Immature natural killer cell (primary cell): ENCODE results near the gene RIMBP2. TPM values are rescaled to one million over a fixed set of nuclear protein-coding genes. Genes with fewer than 3 reads are reported as not detected.

Experiments
- DNase-seq, 3 donors: peaks; one replicate each; pipeline ENCODE4 v3.0.0; 2022; ENCODE audit warnings: mixed read lengths in 1 of 3
- H3K27ac Mint-ChIP-seq, 6 donors: one replicate each; pipeline ENCODE4 v1.8.0; 2020; ENCODE audit warnings: mixed read lengths in 6 of 6, mild to moderate bottlenecking in 5 of 6, inconsistent platforms in 4 of 6, moderate library complexity in 3 of 6
- H3K27me3 Mint-ChIP-seq, 3 donors: one replicate each; pipeline ENCODE4 v1.8.0; 2020 to 2021; ENCODE audit warnings: low read depth in 3 of 3, mild to moderate bottlenecking in 3 of 3, mixed read lengths in 3 of 3, moderate library complexity in 3 of 3, inconsistent platforms in 1 of 3
- H3K36me3 Mint-ChIP-seq, 3 donors: one replicate each; pipeline ENCODE4 v1.8.0; 2020; ENCODE audit warnings: mixed read lengths in 3 of 3, inconsistent platforms in 2 of 3, mild to moderate bottlenecking in 2 of 3
- H3K4me1 Mint-ChIP-seq, 2 donors: one replicate each; pipeline ENCODE4 v1.8.0; 2020; ENCODE audit warnings: inconsistent platforms in 2 of 2, mild to moderate bottlenecking in 2 of 2, mixed read lengths in 2 of 2, moderate library complexity in 1 of 2
- H3K4me3 Mint-ChIP-seq, 5 donors: one replicate each; pipeline ENCODE4 v1.8.0; 2020; ENCODE audit warnings: mild to moderate bottlenecking in 5 of 5, mixed read lengths in 5 of 5, inconsistent platforms in 3 of 5, moderate library complexity in 3 of 5
- H3K9me3 Mint-ChIP-seq, 6 donors: one replicate each; pipeline ENCODE4 v1.8.0; 2020; ENCODE audit warnings: mild to moderate bottlenecking in 6 of 6, mixed read lengths in 6 of 6, inconsistent platforms in 4 of 6, moderate library complexity in 3 of 6
- polyA plus RNA-seq, 3 donors: library from polyadenylated mRNA; unstranded; fragments of 300-500 nt; fragmentation: Illumina TruSeq; gene quantifications; one replicate each; pipeline ENCODE4 v1.2.3, GENCODE V29; 2021

RIMBP2 gene
- polyA plus RNA-seq, 3 donors from 2014 or later: not detected

DNA sequence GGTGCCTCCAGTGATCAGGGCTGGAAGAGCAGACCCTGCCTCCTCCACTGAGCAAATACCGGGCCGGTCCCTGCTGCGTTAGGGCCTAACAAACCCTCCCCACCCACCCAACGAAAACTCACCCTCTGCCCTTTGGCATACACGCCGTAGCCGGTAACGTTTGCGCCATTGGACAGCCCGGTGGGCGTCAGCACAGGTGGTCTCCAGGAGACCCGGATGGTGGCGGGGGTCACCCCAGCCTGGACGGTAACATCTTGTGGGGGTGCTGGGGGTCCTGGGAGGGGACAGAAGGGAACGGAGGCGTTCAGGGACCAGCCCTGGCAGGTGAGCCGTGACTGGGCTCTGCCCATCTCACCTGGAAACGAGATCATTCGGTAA lies 277.9 kb downstream of the RIMBP2 start:
- Mint-ChIP-seq H3K4me3 (no peak overlapping the region), H3K36me3 (no peaks in the 10 kb centered on the region), H3K4me1 (no peaks in the 10 kb centered on the region), H3K9me3 (peaks cover 0 to 4% (median 0%) of the 10 kb centered on the region in 6 donors), H3K27ac (no peak overlapping the region), H3K27me3 (peaks cover 0 to 2% (median 0%) of the 10 kb centered on the region in 3 donors)
- DNase-seq: no peak

GRCh38 chr12:130437555-130438242 lies 278.4 kb downstream of the RIMBP2 start:
- H3K9me3 Mint-ChIP-seq: peaks cover 0 to 4% (median 0%) of the 10 kb centered on the region in 6 donors
- no peaks in the 10 kb centered on the region for H3K36me3 Mint-ChIP-seq
- no peak overlapping the region for H3K27ac Mint-ChIP-seq
- peaks cover 0 to 2% (median 0%) of the 10 kb centered on the region in 3 donors for H3K27me3 Mint-ChIP-seq
- H3K4me3 Mint-ChIP-seq: no peak overlapping the region
- no peak for DNase-seq
- no peaks in the 10 kb centered on the region for H3K4me1 Mint-ChIP-seq

- no peak overlapping the region for H3K4me3 Mint-ChIP-seq
- H3K4me1 Mint-ChIP-seq: no peaks in the 10 kb centered on the region
- H3K27ac Mint-ChIP-seq: no peak overlapping the region
- no peaks in the 10 kb centered on the region for H3K36me3 Mint-ChIP-seq
- H3K9me3 Mint-ChIP-seq: peaks cover 0 to 4% (median 0%) of the 10 kb centered on the region in 6 donors
- DNase-seq: no peak
- peaks cover 0 to 2% (median 0%) of the 10 kb centered on the region in 3 donors for H3K27me3 Mint-ChIP-seq
Measured at GRCh38 chr12:130436741-130437501, 279.2 kb downstream of the RIMBP2 start.

DNA sequence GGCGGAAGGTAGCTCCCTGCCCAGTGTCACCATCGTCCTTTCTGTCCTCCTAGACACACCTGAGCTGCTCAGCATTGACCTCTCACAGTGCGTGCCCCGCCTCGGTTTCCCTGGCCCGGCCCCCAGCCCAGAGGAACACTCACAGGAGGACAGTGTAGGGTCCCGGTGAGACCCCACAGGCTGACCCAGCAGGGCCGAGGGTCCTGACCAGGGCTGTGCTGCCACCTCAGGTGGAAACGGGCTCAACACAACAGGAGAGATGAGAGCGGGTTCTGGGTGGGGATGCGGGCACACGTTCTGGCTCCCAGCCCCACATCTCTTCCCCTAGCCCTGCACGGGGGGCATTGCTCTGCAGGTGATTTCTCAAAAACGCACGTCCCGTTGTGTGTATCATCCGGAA lies 280.3 kb downstream of the RIMBP2 start:
- Mint-ChIP-seq H3K27me3 (peaks cover 0 to 2% (median 0%) of the 10 kb centered on the region in 3 donors), H3K4me3 (no peak overlapping the region), H3K4me1 (no peaks in the 10 kb centered on the region), H3K27ac (no peak overlapping the region), H3K9me3 (peaks cover 0 to 5% (median 0%) of the 10 kb centered on the region in 6 donors), H3K36me3 (no peaks in the 10 kb centered on the region)
- DNase-seq: no peak

- DNase-seq: no peak
- Mint-ChIP-seq H3K4me1 (no peaks in the 10 kb centered on the region), H3K36me3 (no peaks in the 10 kb centered on the region), H3K27me3 (peaks cover 0 to under 1% (median 0%) of the 10 kb centered on the region in 3 donors), H3K27ac (no peak overlapping the region), H3K4me3 (no peak overlapping the region), H3K9me3 (peaks cover 0 to 1% (median 0%) of the 10 kb centered on the region in 6 donors)
Measured at GRCh38 chr12:130435331-130435730, 280.8 kb downstream of the RIMBP2 start.

DNA sequence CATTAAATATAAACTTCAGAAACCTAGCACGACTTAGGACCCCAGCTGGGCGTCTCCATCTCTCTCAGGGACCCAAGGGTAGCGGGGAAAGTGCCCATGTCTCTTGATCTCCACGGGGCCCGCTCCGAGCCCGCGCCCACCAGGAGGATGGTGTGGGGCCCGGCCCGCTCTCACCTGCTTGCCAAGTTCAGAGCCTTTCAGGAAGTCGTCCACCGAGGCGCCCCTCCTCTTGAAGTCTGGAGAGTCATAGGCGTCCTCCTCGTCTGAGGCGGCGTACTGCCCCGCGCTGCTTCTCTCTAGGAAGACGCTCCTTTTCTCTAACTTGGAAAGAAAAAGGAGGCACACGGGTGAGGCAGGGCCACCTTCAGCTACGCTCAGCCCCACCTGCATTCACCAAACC lies 281.5 kb downstream of the RIMBP2 start:
- H3K4me3 Mint-ChIP-seq: no peak overlapping the region
- H3K36me3 Mint-ChIP-seq: no peaks in the 10 kb centered on the region
- no peaks in the 10 kb centered on the region for H3K27me3 Mint-ChIP-seq
- DNase-seq: no peak
- H3K9me3 Mint-ChIP-seq: peaks cover 0 to 1% (median 0%) of the 10 kb centered on the region in 6 donors
- no peak overlapping the region for H3K27ac Mint-ChIP-seq
- H3K4me1 Mint-ChIP-seq: no peaks in the 10 kb centered on the region

DNA sequence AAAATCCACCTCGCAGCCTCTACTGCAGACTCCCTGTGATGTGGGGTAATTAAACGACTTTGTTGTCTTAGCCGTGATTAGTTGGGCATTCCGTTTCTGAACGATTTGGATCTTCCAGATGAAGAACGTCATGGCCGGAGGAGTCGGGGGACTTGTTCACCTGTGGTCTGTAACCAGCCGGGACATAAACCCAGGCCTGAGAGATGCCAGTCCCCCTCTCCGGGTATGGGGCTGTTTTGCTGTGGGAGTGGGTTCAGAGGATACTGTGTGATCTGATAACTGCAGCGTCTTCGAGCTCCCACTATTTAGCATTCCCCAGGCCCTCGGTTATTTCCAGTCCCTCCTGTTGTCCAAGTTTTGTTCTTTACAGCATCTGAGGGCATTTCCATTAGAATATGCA lies 282.3 kb downstream of the RIMBP2 start:
- H3K4me1 Mint-ChIP-seq: no peaks in the 10 kb centered on the region
- H3K36me3 Mint-ChIP-seq: no peaks in the 10 kb centered on the region
- no peak overlapping the region for H3K27ac Mint-ChIP-seq
- peaks cover 0 to 1% (median 0%) of the 10 kb centered on the region in 6 donors for H3K9me3 Mint-ChIP-seq
- H3K4me3 Mint-ChIP-seq: no peak overlapping the region
- H3K27me3 Mint-ChIP-seq: no peaks in the 10 kb centered on the region
- DNase-seq: no peak

GRCh38 chr12:130433411-130433810 lies 282.7 kb downstream of the RIMBP2 start:
- no peak for DNase-seq
- no peak overlapping the region for H3K4me3 Mint-ChIP-seq
- H3K4me1 Mint-ChIP-seq: no peaks in the 10 kb centered on the region
- no peaks in the 10 kb centered on the region for H3K36me3 Mint-ChIP-seq
- no peak overlapping the region for H3K27ac Mint-ChIP-seq
- peaks cover 0 to 1% (median 0%) of the 10 kb centered on the region in 6 donors for H3K9me3 Mint-ChIP-seq
- H3K27me3 Mint-ChIP-seq: no peaks in the 10 kb centered on the region

DNA sequence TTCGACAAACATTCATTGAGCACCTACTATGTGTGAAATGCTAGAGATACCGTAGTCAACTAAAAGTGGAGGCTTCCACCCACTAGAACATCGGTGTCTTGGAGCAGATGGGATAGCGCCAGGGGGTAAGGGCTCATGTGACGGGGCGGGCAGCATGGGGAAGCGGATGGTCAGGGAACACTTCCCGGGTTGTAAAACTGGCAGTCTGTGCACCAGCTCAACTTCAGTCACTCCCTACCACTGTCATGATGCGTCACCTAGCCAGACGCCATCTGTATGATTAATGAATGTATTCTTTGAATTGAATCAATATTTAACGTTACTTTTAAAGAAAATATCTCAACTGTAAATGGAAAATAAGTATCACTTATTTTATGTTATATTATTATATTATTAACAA lies 284.9 kb downstream of the RIMBP2 start:
- no peak for DNase-seq
- Mint-ChIP-seq H3K4me3 (no peak overlapping the region), H3K36me3 (no peaks in the 10 kb centered on the region), H3K9me3 (peaks cover 0 to 4% (median 0%) of the 10 kb centered on the region in 6 donors), H3K4me1 (no peaks in the 10 kb centered on the region), H3K27ac (no peak overlapping the region), H3K27me3 (no peaks in the 10 kb centered on the region)

- no peaks in the 10 kb centered on the region for H3K4me1 Mint-ChIP-seq
Measured at GRCh38 chr12:130429656-130430505, 286.2 kb downstream of the RIMBP2 start.

GRCh38 chr12:130428116-130428515 lies 288.0 kb downstream of the RIMBP2 start:
- Mint-ChIP-seq H3K27me3 (peaks cover 0 to 2% (median 0%) of the 10 kb centered on the region in 3 donors), H3K4me1 (no peaks in the 10 kb centered on the region), H3K27ac (no peak overlapping the region), H3K9me3 (peaks cover 0 to 4% (median 0%) of the 10 kb centered on the region in 6 donors), H3K4me3 (no peak overlapping the region), H3K36me3 (no peaks in the 10 kb centered on the region)
- DNase-seq: no peak

More at GRCh38 chr12:130429656-130430505, 286.2 kb downstream of the RIMBP2 start:
- Mint-ChIP-seq H3K27me3 (no peaks in the 10 kb centered on the region), H3K4me3 (no peak overlapping the region), H3K27ac (no peak overlapping the region), H3K36me3 (no peaks in the 10 kb centered on the region), H3K9me3 (peaks cover 0 to 4% (median 0%) of the 10 kb centered on the region in 6 donors)
- no peak for DNase-seq

GRCh38 chr12:130427381-130427887 lies 288.7 kb downstream of the RIMBP2 start:
- Mint-ChIP-seq H3K9me3 (peaks cover 0 to 4% (median 0%) of the 10 kb centered on the region in 6 donors), H3K4me3 (no peak overlapping the region), H3K27me3 (peaks cover 0 to 2% (median 0%) of the 10 kb centered on the region in 3 donors), H3K4me1 (no peaks in the 10 kb centered on the region), H3K36me3 (no peaks in the 10 kb centered on the region), H3K27ac (no peak overlapping the region)
- DNase-seq: no peak

- Mint-ChIP-seq H3K36me3 (no peaks in the 10 kb centered on the region), H3K4me3 (no peak overlapping the region), H3K4me1 (no peaks in the 10 kb centered on the region), H3K27ac (no peak overlapping the region), H3K27me3 (peaks cover 0 to 2% (median 0%) of the 10 kb centered on the region in 3 donors), H3K9me3 (peaks cover 0 to 5% (median 0%) of the 10 kb centered on the region in 6 donors)
- DNase-seq: no peak
Measured at GRCh38 chr12:130425698-130426245, 290.3 kb downstream of the RIMBP2 start.
